BJ (cell line): ENCODE results near the gene EXOC1L. TPM values are rescaled to one million over a fixed set of nuclear protein-coding genes. Genes with fewer than 3 reads are reported as not detected.

Experiments
- CTCF ChIA-PET: fragments of 350-600 bp; formaldehyde crosslinking; extraction: SDS; loops from one replicate; lab custom pipeline; 2021; ENCODE audit warnings: antibody characterized with exemption, inconsistent platforms; lab: Yijun Ruan, JAX
- POLR2A ChIA-PET: fragments of 300-600 bp; sonication (Branson Sonifier 250); formaldehyde crosslinking; extraction: SDS; loops from one replicate; lab custom pipeline; 2021; ENCODE audit warnings: antibody characterized with exemption; lab: Charles Lee
- DNase-seq: peaks from one replicate; pipeline ENCODE4 v3.0.0-alpha.2; 2011; ENCODE audit warnings: low read depth
- H3K27me3 ChIP-seq: 2 replicates; pipeline ENCODE4 v1.6.0; 2011; ENCODE audit warnings: low read length; ENCODE audit not compliant: control insufficient read depth, insufficient read depth
- H3K36me3 ChIP-seq: 2 replicates; pipeline ENCODE4 v1.5.1; 2011; ENCODE audit warnings: low read length; ENCODE audit not compliant: control insufficient read depth, insufficient read depth
- H3K4me3 ChIP-seq: 2 replicates; pipeline ENCODE4 v1.5.1; 2011; ENCODE audit warnings: low read depth, mild to moderate bottlenecking, control low read depth, low read length
- CTCF ChIP-seq: IDR thresholded peaks from 2 replicates; pipeline ENCODE4 v1.5.1; 2011; ENCODE audit warnings: low read depth, mild to moderate bottlenecking, control low read depth, inconsistent platforms, low read length, moderate library complexity; ENCODE audit not compliant: insufficient read depth
- polyA minus RNA-seq: library from RNA; depleted of rRNA, polyadenylated mRNA; stranded (reverse); fragments of >200 nt; gene quantifications from 2 replicates; pipeline ENCODE4 v1.2.3, GENCODE V29; 2011; rRNA and poly(A)+ RNA removed
- polyA plus RNA-seq: library from polyadenylated mRNA; depleted of rRNA; stranded (reverse); fragments of >200 nt; gene quantifications from 2 replicates; pipeline ENCODE4 v1.2.3, GENCODE V29; 2011; rRNA removed

EXOC1L gene
- polyA plus RNA-seq, result not detected in 2 replicates
- polyA minus RNA-seq, result not detected in 2 replicates

- CTCF ChIA-PET, result interaction anchor here (0.6 kb wide), 1 partner anchor 50 kb away, joined by 3 read pairs; no protein-coding TSS in a partner anchor
- H3K36me3 ChIP-seq, result no peaks in the 10 kb centered on the region
- no peak within 1 kb of the TSS for H3K4me3 ChIP-seq
- DNase-seq, result no peak
- POLR2A ChIA-PET, result no interaction called here
- TF ChIP-seq CTCF, result no peak
- peaks cover 2% of the 10 kb centered on the region for H3K27me3 ChIP-seq
Observed at GRCh38 chr4:55819634-55820033, at the start of gene EXOC1L. TSS of gene EXOC1L (plus strand) at chr4:55819790. CDS start at chr4:55820027, 237 bp downstream.

DNA sequence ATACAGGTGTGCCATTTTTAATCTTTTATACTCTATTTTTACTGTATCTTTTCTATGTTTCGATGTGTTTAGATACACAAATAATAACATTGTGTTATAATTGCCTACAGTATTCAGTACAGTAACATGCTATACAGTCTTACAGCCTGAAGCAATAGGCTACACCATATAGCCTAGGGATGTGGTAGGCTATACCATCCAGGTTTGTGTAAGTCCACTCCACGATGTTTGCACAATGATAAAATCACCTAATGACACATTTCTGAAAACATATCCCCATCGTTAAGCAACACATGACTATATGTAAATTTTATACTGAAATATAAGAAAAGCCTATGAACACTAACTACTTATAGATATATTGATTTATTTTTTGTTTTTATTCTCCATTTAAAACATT, 48.9 kb upstream of the EXOC1L start:
- ChIA-PET POLR2A (no interaction called here), CTCF (no interaction called here)
- no peak for DNase-seq
- TF ChIP-seq CTCF, result no peak
- Histone ChIP-seq H3K36me3 (no peaks in the 10 kb centered on the region), H3K4me3 (no peak overlapping the region), H3K27me3 (no peaks in the 10 kb centered on the region)

DNA sequence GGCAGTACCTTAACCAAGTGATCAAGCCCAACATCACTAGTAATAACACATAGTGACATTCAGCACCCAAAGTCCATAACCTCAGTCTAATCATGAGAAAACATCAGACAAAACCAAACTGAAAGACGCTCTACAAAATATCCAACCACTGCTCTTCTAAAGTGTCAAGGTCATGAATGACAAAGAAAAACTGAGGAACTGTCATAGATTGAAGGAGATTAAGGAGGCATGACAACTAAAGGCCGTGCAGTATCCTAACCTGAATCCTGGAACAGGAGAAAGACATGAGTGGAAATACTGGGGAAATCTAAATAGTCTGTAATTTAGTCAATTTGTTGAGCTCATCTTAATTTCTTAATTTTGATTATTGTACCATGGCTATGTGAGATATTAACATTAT, 38.2 kb upstream of the EXOC1L start:
- POLR2A ChIA-PET, result no interaction called here
- TF ChIP-seq CTCF, result no peak
- no peaks in the 10 kb centered on the region for H3K36me3 ChIP-seq
- CTCF ChIA-PET, result no interaction called here
- H3K27me3 ChIP-seq, result no peaks in the 10 kb centered on the region
- no peak overlapping the region for H3K4me3 ChIP-seq
- no peak for DNase-seq

- Histone ChIP-seq H3K27me3 (no peaks in the 10 kb centered on the region), H3K36me3 (no peaks in the 10 kb centered on the region), H3K4me3 (no peak overlapping the region)
- DNase-seq, result no peak
- ChIA-PET POLR2A (no interaction called here), CTCF (no interaction called here)
- no peak for TF ChIP-seq CTCF
Observed at GRCh38 chr4:55781812-55782211, 37.8 kb upstream of the EXOC1L start.

- CTCF ChIA-PET, result no interaction called here
- no peaks in the 10 kb centered on the region for H3K36me3 ChIP-seq
- H3K4me3 ChIP-seq, result no peak overlapping the region
- H3K27me3 ChIP-seq, result no peaks in the 10 kb centered on the region
- no peak for DNase-seq
- POLR2A ChIA-PET, result no interaction called here
- TF ChIP-seq CTCF, result no peak
Observed at GRCh38 chr4:55783584-55783983, 36.0 kb upstream of the EXOC1L start.
